Sigmoid colon (tissue), 3 donors: ENCODE data around the gene F2RL2.

ENCODE experiments used
- POLR2A ChIP-seq, 2 donors: fragments of 450-650 bp; IDR thresholded peaks; one replicate each; pipeline ENCODE4 v1.6.1; 2016; ENCODE audit warnings: antibody characterized with exemption in 2 of 2, mild to moderate bottlenecking in 2 of 2, moderate library complexity in 2 of 2
- TF ChIP-seq, protein P1 (sequence below), 4 experiments: fragments of 450-650 bp in 3 of 4; fragments of 200-600 bp in 1 of 4; IDR thresholded peaks; one replicate each; pipeline ENCODE4 v1.5.1; 2016 to 2019; ENCODE audit warnings: antibody characterized with exemption in 4 of 4, mild to moderate bottlenecking in 3 of 4, moderate library complexity in 2 of 4

DNA sequence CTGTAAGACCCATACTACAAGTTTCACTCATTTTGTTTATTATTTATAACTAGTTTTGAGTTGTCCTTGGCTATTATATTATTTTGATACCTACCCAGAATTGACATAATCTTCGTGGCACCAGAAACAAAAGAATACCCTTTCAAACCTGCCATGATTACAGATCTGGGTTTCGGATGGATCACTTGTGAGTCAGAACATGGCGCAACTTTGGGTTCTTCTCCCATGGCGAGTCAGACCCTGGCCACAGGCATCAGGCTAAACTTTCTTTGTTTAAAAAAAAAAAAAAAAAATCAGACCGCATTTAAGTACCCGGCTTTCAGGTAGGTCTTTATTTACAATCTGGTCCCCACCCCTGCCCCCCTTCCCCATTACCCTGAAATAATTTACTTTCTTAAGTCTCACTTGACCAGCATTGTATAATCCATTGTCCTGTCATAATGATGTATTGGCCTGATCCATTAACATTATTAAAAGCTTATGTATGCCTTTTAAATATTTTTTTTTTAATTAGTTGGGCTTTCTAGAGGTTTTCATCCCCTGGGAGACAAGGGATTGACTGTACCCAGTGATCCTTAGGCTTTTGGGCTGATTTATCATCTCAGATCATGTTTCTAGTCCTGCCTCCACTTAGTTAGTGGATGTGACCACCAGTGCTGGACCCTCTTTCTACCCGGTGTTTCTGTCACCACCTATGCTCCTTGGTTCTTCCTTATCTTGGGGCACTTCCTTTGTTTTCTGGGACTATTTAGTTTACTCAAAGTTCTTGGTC lies 43.9 kb downstream of the F2RL2 start:
- TF ChIP-seq, protein P1, sequence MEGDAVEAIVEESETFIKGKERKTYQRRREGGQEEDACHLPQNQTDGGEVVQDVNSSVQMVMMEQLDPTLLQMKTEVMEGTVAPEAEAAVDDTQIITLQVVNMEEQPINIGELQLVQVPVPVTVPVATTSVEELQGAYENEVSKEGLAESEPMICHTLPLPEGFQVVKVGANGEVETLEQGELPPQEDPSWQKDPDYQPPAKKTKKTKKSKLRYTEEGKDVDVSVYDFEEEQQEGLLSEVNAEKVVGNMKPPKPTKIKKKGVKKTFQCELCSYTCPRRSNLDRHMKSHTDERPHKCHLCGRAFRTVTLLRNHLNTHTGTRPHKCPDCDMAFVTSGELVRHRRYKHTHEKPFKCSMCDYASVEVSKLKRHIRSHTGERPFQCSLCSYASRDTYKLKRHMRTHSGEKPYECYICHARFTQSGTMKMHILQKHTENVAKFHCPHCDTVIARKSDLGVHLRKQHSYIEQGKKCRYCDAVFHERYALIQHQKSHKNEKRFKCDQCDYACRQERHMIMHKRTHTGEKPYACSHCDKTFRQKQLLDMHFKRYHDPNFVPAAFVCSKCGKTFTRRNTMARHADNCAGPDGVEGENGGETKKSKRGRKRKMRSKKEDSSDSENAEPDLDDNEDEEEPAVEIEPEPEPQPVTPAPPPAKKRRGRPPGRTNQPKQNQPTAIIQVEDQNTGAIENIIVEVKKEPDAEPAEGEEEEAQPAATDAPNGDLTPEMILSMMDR (IDR thresholded peaks at IDR 0.05) = no peak
- no peak for TF ChIP-seq POLR2A (IDR thresholded peaks at IDR 0.05)
